B cell (primary cell): ENCODE measurements around the gene APBA3. TPM values are rescaled to one million over a fixed set of nuclear protein-coding genes. Genes with fewer than 3 reads are reported as not detected.

Experiments used
- ATAC-seq: fragments of 200-7000 bp; cut with Tn5 transposase; one replicate; pipeline ENCODE4 v1.10.0; 2021; ENCODE audit warnings: low read depth, mild to moderate bottlenecking, moderate number of reproducible peaks, moderate library complexity
- CTCF ChIA-PET: fragments of 350-600 bp; sonication (Branson Sonifier 250); formaldehyde crosslinking; loops from one replicate; lab custom pipeline; 2021; ENCODE audit warnings: antibody characterized with exemption, inconsistent platforms; lab: Charles Lee
- POLR2A ChIA-PET: fragments of 350-600 bp; sonication (Branson Sonifier 250); formaldehyde crosslinking; loops from one replicate; lab custom pipeline; 2021; ENCODE audit warnings: antibody characterized with exemption; lab: Charles Lee
- DNase-seq: peaks from one replicate; pipeline ENCODE4 v3.0.0; 2013
- H2AFZ ChIP-seq: 2 replicates; pipeline ENCODE4 v1.6.1; 2012; ENCODE audit warnings: mild to moderate bottlenecking, low read depth, low read length; ENCODE audit not compliant: insufficient read depth, poor library complexity, severe bottlenecking
- H3K27ac ChIP-seq, 2 donors: 1 replicate in 1 of 2; 2 replicates in 1 of 2; pipeline ENCODE4 v1.5.1; 2012 to 2013; ENCODE audit warnings: low read length in 2 of 2, mild to moderate bottlenecking in 2 of 2, moderate library complexity in 1 of 2
- H3K27me3 ChIP-seq, 4 experiments: fragments of 200-600 bp in 1 of 4; sonication (generic) in 1 of 4; replicated peaks in 1 of 4; 1 replicate in 2 of 4; 2 replicates in 2 of 4; pipeline versions ENCODE4 v1.6.1 to v1.7.0; 2013 to 2016; ENCODE audit warnings: low read length in 3 of 4, mild to moderate bottlenecking in 2 of 4, mixed read lengths in 1 of 4, moderate library complexity in 1 of 4; ENCODE audit not compliant: insufficient read depth in 4 of 4, control insufficient read depth in 3 of 4; ENCODE audit errors: control extremely low read depth in 1 of 4
- H3K36me3 ChIP-seq, 2 experiments: replicated peaks in 1 of 2; 1 replicate in 1 of 2; 2 replicates in 1 of 2; pipeline versions ENCODE4 v1.6.1 to v1.7.1; 2013; ENCODE audit warnings: low read length in 1 of 2; ENCODE audit not compliant: insufficient read depth in 2 of 2, control insufficient read depth in 1 of 2; ENCODE audit errors: control extremely low read depth in 1 of 2, extremely low read depth in 1 of 2
- H3K4me1 ChIP-seq, 2 donors: fragments of 200-600 bp in 1 of 2; sonication (generic) in 1 of 2; 1 replicate in 1 of 2; 2 replicates in 1 of 2; pipeline versions ENCODE4 v1.5.1 to v1.6.1; 2013 to 2017; ENCODE audit warnings: low read length in 2 of 2; ENCODE audit not compliant: control insufficient read depth in 2 of 2, insufficient read depth in 2 of 2
- H3K4me2 ChIP-seq: replicated peaks from 2 replicates; pipeline ENCODE3; 2012; ENCODE audit warnings: mild to moderate bottlenecking, low read depth, low read length; ENCODE audit not compliant: poor library complexity, severe bottlenecking
- H3K4me3 ChIP-seq, 5 experiments: fragments of 200-600 bp in 1 of 5; sonication (generic) in 1 of 5; 1 replicate in 3 of 5; 2 replicates in 2 of 5; pipeline versions ENCODE4 v1.5.1 to v1.7.0; 2011 to 2016; ENCODE audit warnings: low read length in 4 of 5, mild to moderate bottlenecking in 4 of 5, low read depth in 2 of 5, control low read depth in 1 of 5, moderate library complexity in 1 of 5; ENCODE audit not compliant: insufficient read depth in 1 of 5; ENCODE audit errors: control extremely low read depth in 1 of 5, extremely low read depth in 1 of 5
- H3K79me2 ChIP-seq: fragments of 200-600 bp; sonication (generic); one replicate; pipeline ENCODE4 v1.6.0; 2016; ENCODE audit warnings: low read length; ENCODE audit not compliant: control insufficient read depth, insufficient read depth
- H3K9ac ChIP-seq: fragments of 200-600 bp; sonication (generic); 2 replicates; pipeline ENCODE4 v1.6.1; 2017; ENCODE audit warnings: mild to moderate bottlenecking, low read length, moderate library complexity
- H3K9me3 ChIP-seq, 3 donors: one replicate each; pipeline versions ENCODE4 v1.6.1 to v1.7.1; 2013; ENCODE audit warnings: low read length in 2 of 3; ENCODE audit not compliant: control insufficient read depth in 2 of 3, insufficient read depth in 1 of 3; ENCODE audit errors: control extremely low read depth in 1 of 3
- H4K20me1 ChIP-seq: 2 replicates; pipeline ENCODE4 v1.6.0; 2012; ENCODE audit warnings: mild to moderate bottlenecking, low read length; ENCODE audit not compliant: insufficient read depth, control insufficient read depth, poor library complexity, severe bottlenecking
- H3K27ac Mint-ChIP-seq: one replicate; pipeline ENCODE4 v1.8.0; 2021; ENCODE audit warnings: mixed read lengths
- H3K27me3 Mint-ChIP-seq: one replicate; pipeline ENCODE4 v1.8.0; 2021; ENCODE audit warnings: mixed read lengths
- H3K4me1 Mint-ChIP-seq: one replicate; pipeline ENCODE4 v1.8.0; 2021; ENCODE audit warnings: mixed read lengths
- H3K4me3 Mint-ChIP-seq: one replicate; pipeline ENCODE4 v1.8.0; 2021; ENCODE audit warnings: mixed read lengths
- H3K9me3 Mint-ChIP-seq: one replicate; pipeline ENCODE4 v1.8.0; 2022; ENCODE audit warnings: mixed read lengths; ENCODE audit not compliant: insufficient read depth
- EZH2 ChIP-seq: IDR thresholded peaks from 2 replicates; pipeline ENCODE4 v1.6.1; 2012; ENCODE audit warnings: borderline replicate concordance, low read depth, mild to moderate bottlenecking, moderate library complexity, low read length; ENCODE audit not compliant: insufficient read depth, poor library complexity, severe bottlenecking
- WGBS: methylation state at CpG from one replicate; pipeline ENCODE4 v1.1.5; 2013; ENCODE audit warnings: missing lambda C conversion rate; ENCODE audit not compliant: insufficient coverage; 5-methylcytosine and 5-hydroxymethylcytosine counted together
- intact Hi-C: fragments of 100-400 bp; cut with micrococcal nuclease; formaldehyde crosslinking; loops from one replicate; pipeline ENCODE4 v1.10.0; 2022
- polyA plus RNA-seq: library from polyadenylated mRNA; depleted of rRNA; stranded (reverse); fragments of >200 nt; gene quantifications from 2 replicates; pipeline ENCODE4 v1.2.3, GENCODE V29; 2012
- total RNA-seq, 2 donors: library from RNA; stranded (reverse); fragments of 120-200 nt in 1 of 2; gene quantifications; 1 replicate in 1 of 2; 2 replicates in 1 of 2; pipeline versions ENCODE4 v1.2.3 to v1.2.4, GENCODE V29; 2013 to 2022
- TF ChIP-seq, protein P1 (sequence below): fragments of 200-600 bp; IDR thresholded peaks from one replicate; pipeline ENCODE4 v1.8.0; 2022; ENCODE audit warnings: antibody characterized with exemption, mild to moderate bottlenecking

The APBA3 gene
- total and polyA plus RNA-seq, 2 donors (not counting 1 experiment from before 2014, with no cell fraction given) = 61.4 to 91.2 TPM

DNA sequence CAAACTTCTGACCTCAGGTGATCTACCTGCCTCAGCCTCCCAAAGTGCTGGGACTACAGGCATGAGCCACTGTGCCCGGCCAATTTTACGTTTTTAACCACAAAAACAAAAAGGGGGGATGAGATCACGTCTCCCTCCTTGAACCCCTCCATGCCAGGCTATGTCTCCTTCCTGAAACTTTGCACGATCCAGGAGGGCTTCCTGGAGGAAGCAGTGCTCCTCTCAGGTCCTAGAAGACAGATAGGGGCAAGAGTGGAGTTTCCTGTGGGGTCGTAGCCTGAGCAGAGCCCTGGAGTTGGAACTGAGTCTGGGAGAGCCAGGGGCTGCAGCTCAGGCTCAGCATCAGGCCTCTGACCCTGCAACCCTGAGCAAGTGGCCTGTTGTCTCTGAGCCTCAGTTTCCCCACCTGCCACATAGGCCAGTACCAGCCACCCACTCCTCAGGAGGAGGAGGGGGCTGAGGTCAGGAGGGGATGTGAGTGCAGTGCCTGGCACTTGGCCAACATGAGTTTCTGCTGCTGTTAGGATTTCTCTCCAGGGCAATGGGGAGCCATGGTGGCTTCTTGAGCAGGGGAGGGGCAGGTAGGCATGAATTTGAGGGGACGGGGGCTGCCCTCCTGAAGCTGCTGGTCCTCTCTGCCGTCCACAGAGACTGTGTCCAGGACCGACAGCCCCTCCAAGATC, 16.0 kb downstream of the APBA3 start:
- H3K27me3 Mint-ChIP-seq = no peaks in the 10 kb centered on the region
- no peaks in the 10 kb centered on the region for H3K9me3 Mint-ChIP-seq
- Histone ChIP-seq H3K27ac (no peak overlapping the region), H3K4me3 (no peak overlapping the region), H3K9ac (no peak overlapping the region), H3K4me1 (no peaks in the 10 kb centered on the region), H2AFZ (no peak overlapping the region), H3K4me2 (no peak overlapping the region), H3K9me3 (peaks cover 0 to 6% (median 0%) of the 10 kb centered on the region in 3 donors), H3K79me2 (no peaks in the 10 kb centered on the region), H4K20me1 (peaks cover 6% of the 10 kb centered on the region), H3K27me3 (no peaks in the 10 kb centered on the region), H3K36me3 (peaks cover 1 to 10% of the 10 kb centered on the region in 2 experiments)
- WGBS = 99% methylated on average over 6 of the region's 8 CpGs
- H3K4me1 Mint-ChIP-seq = no peaks in the 10 kb centered on the region
- ChIA-PET CTCF (no interaction called here), POLR2A (no interaction called here)
- H3K27ac Mint-ChIP-seq = no peak overlapping the region
- ATAC-seq (no peak), DNase-seq (no peak)
- TF ChIP-seq, protein P1, sequence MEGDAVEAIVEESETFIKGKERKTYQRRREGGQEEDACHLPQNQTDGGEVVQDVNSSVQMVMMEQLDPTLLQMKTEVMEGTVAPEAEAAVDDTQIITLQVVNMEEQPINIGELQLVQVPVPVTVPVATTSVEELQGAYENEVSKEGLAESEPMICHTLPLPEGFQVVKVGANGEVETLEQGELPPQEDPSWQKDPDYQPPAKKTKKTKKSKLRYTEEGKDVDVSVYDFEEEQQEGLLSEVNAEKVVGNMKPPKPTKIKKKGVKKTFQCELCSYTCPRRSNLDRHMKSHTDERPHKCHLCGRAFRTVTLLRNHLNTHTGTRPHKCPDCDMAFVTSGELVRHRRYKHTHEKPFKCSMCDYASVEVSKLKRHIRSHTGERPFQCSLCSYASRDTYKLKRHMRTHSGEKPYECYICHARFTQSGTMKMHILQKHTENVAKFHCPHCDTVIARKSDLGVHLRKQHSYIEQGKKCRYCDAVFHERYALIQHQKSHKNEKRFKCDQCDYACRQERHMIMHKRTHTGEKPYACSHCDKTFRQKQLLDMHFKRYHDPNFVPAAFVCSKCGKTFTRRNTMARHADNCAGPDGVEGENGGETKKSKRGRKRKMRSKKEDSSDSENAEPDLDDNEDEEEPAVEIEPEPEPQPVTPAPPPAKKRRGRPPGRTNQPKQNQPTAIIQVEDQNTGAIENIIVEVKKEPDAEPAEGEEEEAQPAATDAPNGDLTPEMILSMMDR = no peak
- TF ChIP-seq EZH2 = no peak
- no peak overlapping the region for H3K4me3 Mint-ChIP-seq
- intact Hi-C loops = no loop called here

GRCh38 chr19:3743486-3743885, 18.0 kb downstream of the APBA3 start:
- intact Hi-C loops = no loop called here
- CTCF ChIA-PET = no interaction called here

More at GRCh38 chr19:3743486-3743885, 18.0 kb downstream of the APBA3 start:
- POLR2A ChIA-PET = interaction anchor here (0.6 kb wide), 1 partner anchor 10 kb away, joined by 5 read pairs; no protein-coding TSS in a partner anchor
- Mint-ChIP-seq H3K9me3 (no peaks in the 10 kb centered on the region), H3K4me3 (no peak overlapping the region), H3K4me1 (no peaks in the 10 kb centered on the region), H3K27me3 (no peaks in the 10 kb centered on the region), H3K27ac (no peak overlapping the region)
- H3K27ac ChIP-seq = no peak overlapping the region
- ATAC-seq = peak; percentile 24
- no peaks in the 10 kb centered on the region for H4K20me1 ChIP-seq
- no peaks in the 10 kb centered on the region for H3K79me2 ChIP-seq
- no peaks in the 10 kb centered on the region for H3K9me3 ChIP-seq
- no peak overlapping the region for H2AFZ ChIP-seq
- no peak for TF ChIP-seq EZH2
- TF ChIP-seq, protein P1 = no peak
- H3K36me3 ChIP-seq = no peaks in the 10 kb centered on the region
- DNase-seq = no peak
- H3K4me2 ChIP-seq = no peak overlapping the region
- H3K4me3 ChIP-seq = no peak overlapping the region
- no peaks in the 10 kb centered on the region for H3K4me1 ChIP-seq
- 88% methylated on average over 1 of the region's 2 CpGs for WGBS
- H3K9ac ChIP-seq = no peak overlapping the region
- H3K27me3 ChIP-seq = no peaks in the 10 kb centered on the region
